Raji (cell line): ENCODE measurements around the gene CR2.
A peak's percentile ranks its signal among the peaks of the same experiment; 100 is the strongest.

Experiments
- POLR2A ChIP-seq: IDR thresholded peaks from 2 replicates; pipeline ENCODE4 v1.6.1; 2011; ENCODE audit warnings: low read depth, low read length, control low read depth; ENCODE audit not compliant: insufficient read depth

The CR2 gene

GRCh38 chr1:207431508-207431907 lies 22.6 kb upstream of the CR2 start:
- no peak for TF ChIP-seq POLR2A

- TF ChIP-seq POLR2A: no peak
Measured at GRCh38 chr1:207433435-207433834, 20.7 kb upstream of the CR2 start.

- no peak for TF ChIP-seq POLR2A
Measured at GRCh38 chr1:207440626-207441025, 13.5 kb upstream of the CR2 start.

- TF ChIP-seq POLR2A: no peak
Measured at GRCh38 chr1:207444514-207445217, 9.5 kb upstream of the CR2 start.

GRCh38 chr1:207453710-207454045 lies 450 bp upstream of the CR2 start:
- TF ChIP-seq POLR2A: no peak

- TF ChIP-seq POLR2A: peak; percentile 51
Measured at GRCh38 chr1:207455183-207455754, 1.1 kb downstream of the CR2 start.

- TF ChIP-seq POLR2A: no peak
Measured at GRCh38 chr1:207458414-207458813, 4.3 kb downstream of the CR2 start.

- TF ChIP-seq POLR2A: no peak
Measured at GRCh38 chr1:207459008-207459407, 4.9 kb downstream of the CR2 start.

- TF ChIP-seq POLR2A: no peak
Measured at GRCh38 chr1:207461649-207462048, 7.5 kb downstream of the CR2 start.

GRCh38 chr1:207462535-207462934 lies 8.4 kb downstream of the CR2 start:
- TF ChIP-seq POLR2A: no peak

GRCh38 chr1:207463021-207463420 lies 8.9 kb downstream of the CR2 start:
- TF ChIP-seq POLR2A: no peak

- TF ChIP-seq POLR2A: no peak
Measured at GRCh38 chr1:207463571-207463970, 9.4 kb downstream of the CR2 start.

- TF ChIP-seq POLR2A: no peak
Measured at GRCh38 chr1:207470927-207471326, 16.8 kb downstream of the CR2 start.

GRCh38 chr1:207474210-207474609 lies 20.1 kb downstream of the CR2 start:
- no peak for TF ChIP-seq POLR2A

GRCh38 chr1:207486198-207486597 lies 32.1 kb downstream of the CR2 start:
- TF ChIP-seq POLR2A: no peak

GRCh38 chr1:207487636-207488035 lies 33.5 kb downstream of the CR2 start:
- TF ChIP-seq POLR2A: no peak

- no peak for TF ChIP-seq POLR2A
Measured at GRCh38 chr1:207493212-207493611, 39.1 kb downstream of the CR2 start.
